NCI-H446 treated with DMSO at 0.1 percent for 48 hours (cell line): Measurements from ENCODE around the gene TES.

Experiments
- DNase-seq: peaks from one replicate; lab custom pipeline; 2025; lab: John Stamatoyannopoulos, UW

Gene TES

GRCh38 chr7:116194115-116194514 lies 16.2 kb upstream of the TES start:
- no peak for DNase-seq

- no peak for DNase-seq
Measured at GRCh38 chr7:116195451-116195850, 14.9 kb upstream of the TES start.

DNA sequence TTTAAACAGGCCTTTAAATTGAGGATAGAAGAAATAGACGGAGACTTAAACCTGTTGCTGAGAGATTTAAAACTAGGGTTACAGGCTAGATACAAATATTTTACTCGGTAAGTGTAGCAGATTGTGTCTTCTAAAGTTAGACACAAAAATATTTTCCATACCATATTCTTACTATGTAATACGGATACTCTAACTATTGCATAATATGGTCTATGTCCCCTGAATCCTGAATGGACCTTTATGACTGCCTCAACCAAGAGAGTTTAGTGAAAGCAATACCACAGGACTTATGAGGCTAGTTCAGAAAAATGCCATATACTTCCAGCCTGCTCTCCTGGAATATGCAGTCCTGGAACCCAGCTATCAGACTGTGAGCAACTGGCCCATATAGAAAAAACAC lies 13.4 kb upstream of the TES start:
- DNase-seq: no peak

- DNase-seq: no peak
Measured at GRCh38 chr7:116197360-116197759, 13.0 kb upstream of the TES start.

DNA sequence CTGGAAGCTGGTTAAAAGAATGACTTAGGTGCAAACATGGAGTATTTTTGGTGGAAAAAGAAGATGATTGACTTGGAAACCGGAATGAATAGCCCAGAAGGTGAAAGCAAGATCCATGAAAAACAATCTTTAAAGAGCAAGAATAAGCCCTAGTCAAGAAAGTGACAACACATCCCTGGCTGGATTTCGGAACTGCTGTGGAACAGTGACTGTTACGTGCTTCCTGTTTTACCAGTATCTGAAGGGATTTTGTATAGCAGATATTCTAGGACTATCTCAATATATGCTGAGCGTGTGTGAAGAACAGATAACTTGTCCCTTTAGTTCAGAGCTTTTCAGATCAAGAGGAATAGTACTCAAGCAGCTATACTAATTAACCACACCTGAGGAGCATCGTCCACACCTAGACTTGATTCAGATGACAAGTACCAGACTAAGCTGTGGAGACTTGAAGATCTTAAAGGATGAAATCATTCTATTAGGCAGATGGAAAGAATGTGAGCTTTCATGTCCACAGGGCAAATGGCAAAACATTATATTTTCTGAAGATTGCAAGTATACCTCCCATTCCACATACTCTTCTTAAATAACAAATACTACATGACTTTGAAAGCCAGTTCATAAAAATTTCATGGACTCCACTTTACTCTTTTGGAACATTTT lies 11.5 kb upstream of the TES start:
- no peak for DNase-seq

DNA sequence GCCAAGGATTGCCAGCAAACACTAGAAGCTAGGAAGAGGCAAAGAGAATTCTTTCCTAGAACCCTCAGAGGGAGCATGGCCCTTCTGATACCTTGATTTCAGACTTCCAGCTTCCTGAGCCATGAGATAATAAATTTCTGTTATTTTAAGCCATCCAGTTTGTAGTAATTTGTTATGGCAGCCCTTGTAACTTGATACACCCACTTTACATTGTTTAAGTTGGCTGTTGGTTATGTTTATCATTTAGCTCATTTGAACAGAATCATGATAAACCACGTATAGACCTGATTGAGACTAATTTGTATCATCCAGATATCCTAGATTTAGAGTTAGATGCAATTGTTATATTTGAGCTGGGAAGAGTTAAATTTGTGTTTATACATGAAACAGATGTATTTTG lies 9.4 kb upstream of the TES start:
- DNase-seq: no peak

- DNase-seq: no peak
Measured at GRCh38 chr7:116206141-116206540, 4.2 kb upstream of the TES start.

- DNase-seq: no peak
Measured at GRCh38 chr7:116208919-116209318, 1.4 kb upstream of the TES start.

DNA sequence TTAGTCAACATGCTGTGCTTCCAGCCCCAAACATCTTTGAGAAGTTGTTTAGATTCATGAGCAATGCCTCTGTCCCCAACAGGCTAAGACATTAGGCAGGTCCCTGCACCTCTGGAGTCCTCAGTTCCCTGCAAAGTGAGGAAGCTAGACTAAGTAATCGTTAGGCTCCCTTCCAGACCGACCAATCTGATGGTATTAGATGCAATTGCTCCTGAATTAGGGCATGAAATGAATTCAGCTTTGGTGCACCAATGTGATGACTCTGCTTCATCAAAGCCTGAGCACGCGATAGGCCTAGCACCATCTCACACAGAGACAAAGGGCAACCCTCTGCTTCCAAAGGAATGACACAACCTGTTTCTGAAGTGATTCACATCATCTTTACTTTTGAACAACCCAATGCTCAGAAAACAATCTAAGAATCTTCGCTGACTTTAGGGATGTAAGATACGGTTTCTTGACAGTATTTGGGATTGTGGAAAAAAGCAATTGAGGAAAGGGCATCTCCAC lies 723 bp upstream of the TES start:
- DNase-seq: no peak

GRCh38 chr7:116211006-116211912 lies 920 bp downstream of the TES start:
- no peak for DNase-seq

DNA sequence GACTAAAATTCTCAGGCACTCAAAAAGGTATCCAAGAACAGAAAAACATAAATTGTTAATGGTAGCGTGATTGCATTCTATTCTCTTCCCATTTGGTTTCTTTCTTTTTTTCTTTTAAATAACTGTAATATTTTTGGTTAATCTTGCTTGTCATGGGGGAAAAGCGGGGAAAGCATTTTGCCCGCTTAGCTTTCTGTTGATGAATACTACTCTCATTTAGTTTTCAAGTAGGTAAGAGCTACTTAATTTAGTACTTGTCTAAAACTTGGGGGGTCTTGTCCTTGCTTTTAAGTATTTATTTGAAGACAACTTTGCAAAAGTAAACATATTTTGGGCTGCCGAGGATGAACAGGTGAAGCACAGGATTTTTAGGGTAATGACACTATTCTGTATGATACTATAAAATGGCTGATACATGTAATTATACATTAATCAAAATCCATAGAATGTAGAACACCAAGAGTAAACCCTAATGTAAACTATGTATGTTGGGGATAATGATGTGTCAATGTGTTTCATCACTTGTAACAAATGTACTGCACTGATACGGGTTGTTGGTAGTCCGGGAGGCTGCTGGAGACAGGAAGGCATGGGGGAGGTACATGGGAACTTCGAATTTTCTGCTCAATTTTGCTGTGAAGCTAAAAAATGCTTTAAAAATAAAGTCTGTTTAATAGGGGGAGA lies 1.7 kb downstream of the TES start:
- DNase-seq: no peak

- no peak for DNase-seq
Measured at GRCh38 chr7:116212869-116213268, 2.5 kb downstream of the TES start.

GRCh38 chr7:116213361-116214130 lies 3.2 kb downstream of the TES start:
- DNase-seq: no peak

GRCh38 chr7:116214921-116215320 lies 4.6 kb downstream of the TES start:
- no peak for DNase-seq

- no peak for DNase-seq
Measured at GRCh38 chr7:116215551-116215950, 5.2 kb downstream of the TES start.

DNA sequence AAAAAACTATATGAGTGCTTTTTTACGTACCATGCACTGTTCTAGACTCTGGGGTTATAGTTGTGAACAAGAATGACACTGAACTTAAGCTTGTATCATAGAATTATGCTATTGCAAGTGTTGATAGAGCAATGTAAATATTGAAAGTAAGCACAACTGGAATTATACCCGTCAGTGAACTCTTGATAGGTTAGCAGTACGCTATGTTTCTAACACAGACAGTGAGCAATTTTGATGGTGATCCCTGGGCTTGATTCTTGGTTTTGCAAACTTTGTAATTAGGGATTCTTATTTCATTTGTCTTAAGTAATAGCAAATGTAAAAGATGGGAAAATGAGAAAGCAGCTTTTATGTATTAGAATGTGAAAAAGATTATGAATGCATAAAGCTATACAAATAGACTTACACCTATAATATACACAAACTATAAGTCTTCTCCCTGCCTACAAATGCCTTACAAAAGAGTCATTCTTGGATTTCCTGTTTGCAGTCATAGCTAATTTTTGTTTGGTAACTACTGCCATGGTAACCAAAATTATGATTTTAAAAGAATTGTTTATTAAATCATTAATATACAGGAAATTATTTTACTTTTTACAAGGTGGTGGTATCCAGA lies 6.7 kb downstream of the TES start:
- no peak for DNase-seq

- no peak for DNase-seq
Measured at GRCh38 chr7:116218051-116218645, 7.8 kb downstream of the TES start.

DNA sequence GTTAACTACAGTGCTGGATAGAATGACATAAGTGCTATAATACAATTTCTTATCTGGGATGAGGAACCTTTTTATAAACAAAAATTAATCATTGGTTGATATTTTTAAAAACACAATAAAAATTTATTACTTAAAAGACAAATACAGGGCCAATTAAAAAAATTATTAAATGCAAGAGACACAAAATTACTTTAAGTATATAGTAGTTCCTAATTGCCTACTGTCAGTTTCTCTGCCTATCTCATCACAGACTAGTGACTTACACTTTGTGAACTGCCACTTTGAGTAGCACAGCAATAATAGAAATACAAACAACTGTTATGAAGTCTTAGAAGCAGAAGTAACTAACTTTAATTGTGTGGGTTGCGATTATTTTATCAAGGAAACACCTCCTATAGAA lies 8.4 kb downstream of the TES start:
- no peak for DNase-seq

DNA sequence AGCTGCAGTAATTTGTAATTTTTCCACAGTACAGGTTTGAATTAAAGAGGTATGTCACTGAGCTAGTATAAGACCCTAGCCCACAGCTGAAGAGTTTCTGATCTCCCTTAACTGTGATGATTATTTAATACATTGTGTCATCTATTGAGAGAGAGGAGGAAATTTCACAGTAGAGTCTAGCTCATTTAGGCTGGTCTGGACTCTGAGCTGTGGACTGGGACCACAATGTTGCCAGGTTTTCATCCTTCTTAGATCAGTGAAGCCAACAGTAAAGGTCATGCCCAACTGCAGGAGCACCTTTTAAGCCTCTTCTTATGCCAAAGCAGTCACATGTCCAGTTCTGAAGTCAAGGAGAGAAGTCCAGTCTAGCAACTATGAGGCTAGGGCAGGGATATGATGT lies 8.9 kb downstream of the TES start:
- DNase-seq: no peak

DNA sequence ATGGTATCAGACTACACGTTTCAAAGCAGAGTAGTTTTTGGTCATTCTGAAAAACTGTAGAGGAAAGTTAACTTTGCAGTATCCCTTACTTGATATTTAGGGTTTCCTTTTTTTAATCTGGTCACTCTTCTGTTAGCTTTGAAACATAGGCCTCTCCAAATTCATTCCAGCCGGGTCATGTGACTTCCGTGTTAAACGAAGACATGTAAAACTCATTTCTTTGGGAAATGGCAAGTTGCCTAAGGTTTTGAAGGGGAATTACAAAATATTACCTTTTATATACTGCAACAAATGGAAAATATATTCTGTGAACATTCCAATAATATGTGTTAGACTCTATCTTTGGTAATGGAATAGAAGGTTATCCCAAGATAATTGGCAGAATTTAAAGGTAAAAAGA lies 9.5 kb downstream of the TES start:
- no peak for DNase-seq

DNA sequence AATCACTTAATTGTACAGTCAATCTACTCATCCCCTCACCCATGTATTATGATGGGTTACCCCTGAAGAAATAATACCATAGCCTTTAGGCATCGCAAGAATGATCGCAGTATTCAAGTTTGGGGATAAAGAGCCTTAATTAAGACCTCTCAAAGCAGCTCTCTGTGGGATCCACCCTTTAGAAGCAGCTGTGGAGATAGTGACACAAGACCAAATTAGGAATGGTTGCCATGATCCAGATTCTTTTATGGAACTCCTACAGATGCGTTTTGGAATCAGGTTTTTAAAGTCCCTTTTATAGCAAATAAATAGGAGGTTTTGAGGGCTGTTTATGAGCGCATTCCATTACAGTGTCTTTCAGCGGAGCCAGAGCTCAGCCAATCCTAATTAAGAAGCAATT lies 12.2 kb downstream of the TES start:
- DNase-seq: no peak
